SK-N-SH treated with all-trans-retinoic acid at 6 μM for 48 hours (cell line): Measurements from ENCODE around the gene CLP1.

Source experiments
- ARNTL ChIP-seq: fragments of 450-650 bp; formaldehyde crosslinking; IDR thresholded peaks from 2 replicates; pipeline ENCODE4 v1.5.0; 2020; ENCODE audit warnings: low read depth, mild to moderate bottlenecking, moderate library complexity, borderline replicate concordance
- CREB5 ChIP-seq: fragments of 250-450 bp; sonication (Bioruptor Pico); IDR thresholded peaks from 2 replicates; pipeline ENCODE4 v1.5.1; 2020; ENCODE audit warnings: low read depth, mild to moderate bottlenecking, moderate library complexity
- CSDC2 ChIP-seq: fragments of 250-450 bp; sonication (Bioruptor Pico); IDR thresholded peaks from 2 replicates; pipeline ENCODE4 v1.5.0; 2020; ENCODE audit warnings: mild to moderate bottlenecking, moderate library complexity
- ESRRG ChIP-seq: fragments of 250-450 bp; sonication (Bioruptor Pico); IDR thresholded peaks from 2 replicates; pipeline ENCODE4 v1.6.1; 2021; ENCODE audit warnings: mild to moderate bottlenecking
- RARB ChIP-seq: fragments of 250-450 bp; sonication (Bioruptor Pico); IDR thresholded peaks from 2 replicates; pipeline ENCODE4 v1.8.0; 2021; ENCODE audit warnings: mild to moderate bottlenecking, moderate library complexity
- TOX ChIP-seq: fragments of 250-450 bp; sonication (Bioruptor Pico); IDR thresholded peaks from 2 replicates; pipeline ENCODE4 v1.8.0; 2021; ENCODE audit warnings: mild to moderate bottlenecking, moderate library complexity, borderline replicate concordance
- ZC3H10 ChIP-seq: fragments of 250-450 bp; sonication (Bioruptor Pico); IDR thresholded peaks from 2 replicates; pipeline ENCODE4 v1.5.1; 2021; ENCODE audit warnings: mild to moderate bottlenecking, moderate library complexity
- ZNF70 ChIP-seq: fragments of 450-650 bp; formaldehyde crosslinking; IDR thresholded peaks from 2 replicates; pipeline ENCODE4 v1.5.0; 2020; ENCODE audit warnings: mild to moderate bottlenecking, moderate library complexity

GRCh38 chr11:57646194-57646798 is 11.3 kb upstream of the CLP1 start:
- TF ChIP-seq CREB5 (CRISPR knock-in tag) (no peak), TOX (CRISPR knock-in tag) (no peak), ZC3H10 (CRISPR knock-in tag) (no peak), RARB (CRISPR knock-in tag) (no peak), ESRRG (CRISPR knock-in tag) (no peak), ZNF70 (no peak), CSDC2 (CRISPR knock-in tag) (no peak), ARNTL (CRISPR knock-in tag) (no peak)
